ENCODE results near the gene FOXK1.

DNA sequence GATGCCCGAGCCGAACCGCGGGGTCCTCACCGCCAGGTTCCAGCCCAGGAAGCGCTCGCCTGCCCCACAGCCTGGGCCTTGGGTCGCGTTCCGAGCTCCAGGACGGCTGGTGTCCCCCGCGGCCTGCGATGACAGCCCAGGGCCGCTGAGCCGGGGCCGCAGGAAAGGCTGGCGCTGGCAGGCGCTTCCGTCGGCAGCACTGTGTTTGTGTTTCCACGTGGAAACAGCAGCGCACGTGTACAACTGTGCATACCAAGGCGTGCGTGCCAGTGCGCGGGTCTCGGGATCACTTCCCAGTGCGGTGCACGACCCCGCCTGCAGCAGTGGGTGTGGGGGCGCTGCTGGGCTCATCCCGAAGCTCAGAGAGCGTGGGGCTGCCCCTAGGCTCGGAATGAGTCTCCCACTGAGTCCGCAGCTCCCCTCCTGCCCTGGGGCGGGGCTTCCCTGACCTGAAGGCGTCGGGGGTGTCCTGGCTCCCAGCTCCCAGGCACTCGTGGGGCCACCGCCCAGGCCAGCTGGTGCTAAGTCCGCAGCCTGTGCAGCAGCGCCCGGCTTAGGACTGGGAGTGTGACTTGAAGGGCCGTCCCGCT, 110.5 kb downstream of the FOXK1 start:
- TF ChIP-seq, protein P1, sequence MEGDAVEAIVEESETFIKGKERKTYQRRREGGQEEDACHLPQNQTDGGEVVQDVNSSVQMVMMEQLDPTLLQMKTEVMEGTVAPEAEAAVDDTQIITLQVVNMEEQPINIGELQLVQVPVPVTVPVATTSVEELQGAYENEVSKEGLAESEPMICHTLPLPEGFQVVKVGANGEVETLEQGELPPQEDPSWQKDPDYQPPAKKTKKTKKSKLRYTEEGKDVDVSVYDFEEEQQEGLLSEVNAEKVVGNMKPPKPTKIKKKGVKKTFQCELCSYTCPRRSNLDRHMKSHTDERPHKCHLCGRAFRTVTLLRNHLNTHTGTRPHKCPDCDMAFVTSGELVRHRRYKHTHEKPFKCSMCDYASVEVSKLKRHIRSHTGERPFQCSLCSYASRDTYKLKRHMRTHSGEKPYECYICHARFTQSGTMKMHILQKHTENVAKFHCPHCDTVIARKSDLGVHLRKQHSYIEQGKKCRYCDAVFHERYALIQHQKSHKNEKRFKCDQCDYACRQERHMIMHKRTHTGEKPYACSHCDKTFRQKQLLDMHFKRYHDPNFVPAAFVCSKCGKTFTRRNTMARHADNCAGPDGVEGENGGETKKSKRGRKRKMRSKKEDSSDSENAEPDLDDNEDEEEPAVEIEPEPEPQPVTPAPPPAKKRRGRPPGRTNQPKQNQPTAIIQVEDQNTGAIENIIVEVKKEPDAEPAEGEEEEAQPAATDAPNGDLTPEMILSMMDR (IDR thresholded peaks at IDR 0.05): no peak
- no peak for TF ChIP-seq POLR2A (IDR thresholded peaks at IDR 0.05)

All from ovary (tissue), 3 donors.